ENCODE data around the gene NFKBIL1.
A peak's percentile ranks its signal among the peaks of the same experiment; 100 is the strongest.
"Not testable (repeated sequence)": the region's sequence is repeated elsewhere in the genome, so short reads cannot be mapped to it uniquely, and the experiment has no call there.

The NFKBIL1 gene, protein sequence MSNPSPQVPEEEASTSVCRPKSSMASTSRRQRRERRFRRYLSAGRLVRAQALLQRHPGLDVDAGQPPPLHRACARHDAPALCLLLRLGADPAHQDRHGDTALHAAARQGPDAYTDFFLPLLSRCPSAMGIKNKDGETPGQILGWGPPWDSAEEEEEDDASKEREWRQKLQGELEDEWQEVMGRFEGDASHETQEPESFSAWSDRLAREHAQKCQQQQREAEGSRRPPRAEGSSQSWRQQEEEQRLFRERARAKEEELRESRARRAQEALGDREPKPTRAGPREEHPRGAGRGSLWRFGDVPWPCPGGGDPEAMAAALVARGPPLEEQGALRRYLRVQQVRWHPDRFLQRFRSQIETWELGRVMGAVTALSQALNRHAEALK

DNA sequence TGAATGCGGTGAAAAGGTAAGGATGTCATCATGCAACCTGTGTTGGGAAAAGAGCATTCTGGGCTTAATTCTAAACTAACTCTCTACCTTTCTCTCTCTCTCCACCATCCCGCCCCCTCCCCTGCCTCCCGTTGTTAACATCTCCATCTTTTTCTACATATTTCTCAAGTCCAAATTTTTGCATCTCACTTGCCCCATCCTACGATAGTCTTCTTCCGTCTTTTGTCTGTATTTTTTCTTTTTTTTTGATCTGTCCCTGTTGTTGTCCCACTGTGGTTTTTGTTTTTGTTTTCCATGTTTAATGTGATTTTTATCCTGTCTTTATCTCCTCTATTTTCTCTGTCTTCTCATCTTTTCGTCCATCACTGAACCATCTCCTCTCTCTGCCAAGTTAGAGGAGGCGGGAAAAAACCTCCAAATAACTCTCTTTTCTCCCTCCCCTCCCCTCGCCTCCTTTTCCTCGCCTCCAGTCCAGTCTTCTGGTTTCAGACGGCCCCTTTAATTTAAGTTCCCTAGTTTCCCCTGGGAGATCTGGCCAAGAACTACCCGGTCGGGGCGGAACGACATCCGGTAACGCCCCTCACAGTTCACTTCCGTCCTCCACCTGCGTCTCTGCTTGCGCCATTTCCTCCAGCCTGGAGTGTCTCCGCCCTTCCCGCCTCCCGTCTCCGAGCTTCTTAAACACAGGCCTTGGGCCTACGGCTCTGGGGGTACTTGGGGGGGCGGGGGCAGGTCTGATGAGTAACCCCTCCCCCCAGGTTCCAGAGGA lies at the start of gene NFKBIL1:
Gene NFKBIL1 (plus strand): TSS at position 651 of the 769 bp plus-strand sequence. CDS start 87 bp downstream, at position 738.
- DNase-seq (ENCODE audit: low read depth): peak; percentile 94

DNA sequence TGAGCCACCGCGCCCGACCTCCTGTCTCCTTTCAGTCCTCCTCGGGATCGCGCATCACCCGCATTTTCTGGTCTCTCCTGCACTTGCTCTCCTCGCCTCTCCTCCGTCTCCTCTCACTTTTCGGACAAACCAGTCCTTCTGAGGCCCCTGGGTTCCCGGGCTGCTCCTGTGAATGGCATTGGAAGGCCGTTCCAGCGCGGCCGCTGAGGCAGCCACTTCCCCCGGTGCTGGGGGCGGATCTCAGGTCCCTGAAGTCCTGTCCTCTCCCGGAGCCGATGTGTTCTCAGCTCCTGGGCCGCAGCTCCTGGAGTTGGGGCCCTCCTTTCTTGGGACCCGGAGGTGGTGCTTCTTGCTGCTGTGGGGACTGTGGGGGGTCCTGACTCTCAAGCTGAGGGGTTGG lies 48.7 kb upstream of the NFKBIL1 start:
- no peak for DNase-seq (ENCODE audit: low read depth)

DNA sequence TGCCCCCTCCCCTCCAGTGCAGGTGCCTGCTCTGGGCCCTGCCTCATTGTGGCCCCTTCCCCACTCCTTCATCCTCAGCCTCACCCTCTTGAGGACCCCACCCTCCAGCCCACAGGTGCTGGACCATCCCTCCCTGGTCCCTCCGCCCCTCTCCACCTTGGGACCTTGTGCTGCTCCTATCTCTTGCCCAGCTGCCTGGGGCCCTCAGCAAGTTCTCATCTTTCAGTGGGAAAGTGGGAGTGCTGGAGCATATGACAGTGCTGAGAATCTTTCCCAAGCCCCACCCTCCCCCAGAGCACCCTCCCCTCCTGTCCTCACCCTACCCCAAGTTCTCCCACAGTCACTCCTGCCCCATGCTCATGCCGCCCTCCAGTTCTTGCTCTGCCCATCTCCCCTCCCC lies 47.8 kb upstream of the NFKBIL1 start:
- not testable (repeated sequence) for DNase-seq (ENCODE audit: low read depth)

GRCh38 chr6:31502586-31502985 lies 44.8 kb upstream of the NFKBIL1 start:
- no peak for DNase-seq (ENCODE audit: low read depth)

DNA sequence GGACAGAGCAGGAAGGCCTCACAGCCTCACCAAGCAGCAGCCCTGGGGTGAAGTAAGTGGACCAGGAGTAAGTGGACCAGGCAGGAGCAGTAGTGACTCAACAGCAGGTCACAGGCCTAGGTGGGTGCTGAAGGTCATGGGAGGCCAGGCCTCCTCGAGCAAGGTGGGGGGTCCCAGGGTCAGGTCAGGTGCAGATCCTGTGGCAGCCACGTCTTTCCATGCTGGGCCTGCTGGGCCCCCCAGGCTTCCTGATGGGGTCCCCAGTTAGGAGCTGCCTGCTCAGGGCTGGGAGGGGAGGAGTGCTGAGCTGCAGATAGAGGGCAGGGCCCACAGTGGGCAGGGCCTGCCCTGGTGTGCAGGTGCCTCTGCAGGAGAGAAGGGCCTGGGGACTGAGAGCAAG lies 38.4 kb upstream of the NFKBIL1 start:
- DNase-seq (ENCODE audit: low read depth): not testable (repeated sequence)

DNA sequence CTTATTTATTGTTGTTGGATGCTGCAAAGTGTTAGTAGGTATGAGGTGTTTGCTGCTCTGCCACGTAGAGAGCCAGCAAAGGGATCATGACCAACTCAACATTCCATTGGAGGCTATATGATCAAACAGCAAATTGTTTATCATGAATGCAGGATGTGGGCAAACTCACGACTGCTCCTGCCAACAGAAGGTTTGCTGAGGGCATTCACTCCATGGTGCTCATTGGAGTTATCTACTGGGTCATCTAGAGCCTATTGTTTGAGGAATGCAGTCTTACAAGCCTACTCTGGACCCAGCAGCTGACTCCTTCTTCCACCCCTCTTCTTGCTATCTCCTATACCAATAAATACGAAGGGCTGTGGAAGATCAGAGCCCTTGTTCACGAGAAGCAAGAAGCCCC lies 37.4 kb upstream of the NFKBIL1 start:
- DNase-seq (ENCODE audit: low read depth): no peak

GRCh38 chr6:31513456-31514165 lies 33.8 kb upstream of the NFKBIL1 start:
- DNase-seq (ENCODE audit: low read depth): no peak

DNA sequence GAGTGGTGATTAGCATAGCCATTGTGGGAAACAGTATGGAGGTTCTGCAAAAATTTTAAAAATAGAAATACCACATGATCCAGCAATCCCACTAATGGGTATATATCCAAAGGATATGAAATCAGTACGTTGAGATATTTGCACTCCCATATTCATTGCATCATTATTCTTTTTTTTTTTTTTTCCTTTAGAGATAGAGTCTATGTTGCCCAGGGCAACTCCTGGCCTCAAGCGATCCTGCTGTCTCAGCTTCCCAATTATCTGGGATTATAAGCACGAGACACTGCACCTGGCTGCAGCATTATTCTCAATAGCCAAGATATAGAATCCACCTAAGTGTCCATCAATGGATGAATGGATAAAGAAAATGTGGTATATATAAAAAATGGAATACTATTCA lies 25.6 kb upstream of the NFKBIL1 start:
- DNase-seq (ENCODE audit: low read depth): no peak

- no peak for DNase-seq (ENCODE audit: low read depth)
These were observed 21.9 kb upstream of the NFKBIL1 start for GRCh38 chr6:31525553-31525931.

DNA sequence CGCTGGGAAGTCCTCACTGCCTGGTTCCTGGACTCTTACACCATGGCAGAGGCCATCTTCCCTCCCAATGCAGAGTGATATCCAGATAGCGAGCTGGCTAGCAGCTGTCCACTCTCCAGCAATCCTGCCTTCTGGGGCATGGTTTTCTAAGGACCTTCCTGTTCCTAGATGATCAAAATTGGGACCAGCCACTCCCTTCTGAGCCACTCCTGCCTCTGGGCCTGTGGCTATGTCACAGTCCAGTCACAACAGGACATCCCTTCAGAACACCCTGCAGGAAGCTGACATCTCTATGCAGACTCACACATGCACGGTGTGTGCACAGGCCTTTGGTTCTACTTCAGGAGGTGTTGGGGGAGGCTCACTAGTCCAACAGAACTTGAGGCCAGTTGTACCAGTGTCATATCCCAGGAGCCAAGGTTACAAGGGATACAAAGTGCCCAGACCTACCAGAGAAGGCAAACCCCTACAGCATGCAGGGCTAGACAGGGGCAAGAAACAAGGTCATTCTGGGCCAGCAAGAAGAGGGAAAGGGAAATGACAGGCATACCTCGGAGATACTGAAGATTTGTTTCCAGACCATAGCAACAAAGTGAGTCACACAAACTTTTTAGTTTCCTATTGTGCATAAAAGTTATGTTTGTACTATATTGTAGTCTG lies 21.3 kb upstream of the NFKBIL1 start:
- DNase-seq (ENCODE audit: low read depth): no peak

DNA sequence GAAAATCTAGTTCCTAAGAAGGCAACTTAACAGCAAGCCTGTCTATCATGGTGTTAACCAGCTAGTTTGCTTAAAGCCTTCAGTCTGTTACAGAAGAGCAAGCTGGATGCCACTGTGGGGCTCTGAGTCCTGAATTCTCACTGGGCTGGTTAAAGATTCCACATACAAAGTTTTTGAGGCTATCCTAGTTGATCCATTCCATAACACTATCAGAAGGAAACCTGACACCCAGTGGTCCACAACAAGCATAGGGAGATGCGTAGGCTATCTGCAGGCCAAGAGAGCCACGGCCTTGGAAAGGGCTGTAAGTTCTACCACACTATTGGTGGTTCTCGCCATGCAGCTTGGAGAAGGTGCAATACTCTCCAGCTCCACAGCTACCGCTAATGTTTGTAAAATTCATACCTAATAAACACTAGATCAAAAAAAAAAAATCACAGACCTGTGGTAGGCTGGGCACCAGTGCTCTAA lies 19.1 kb upstream of the NFKBIL1 start:
- DNase-seq (ENCODE audit: low read depth): no peak

GRCh38 chr6:31528821-31529328 lies 18.5 kb upstream of the NFKBIL1 start, which contains the start of gene MCCD1:
Gene MCCD1 (plus strand): TSS chr6:31528962. CDS start chr6:31529015, 53 bp downstream.
- no peak for DNase-seq (ENCODE audit: low read depth)

DNA sequence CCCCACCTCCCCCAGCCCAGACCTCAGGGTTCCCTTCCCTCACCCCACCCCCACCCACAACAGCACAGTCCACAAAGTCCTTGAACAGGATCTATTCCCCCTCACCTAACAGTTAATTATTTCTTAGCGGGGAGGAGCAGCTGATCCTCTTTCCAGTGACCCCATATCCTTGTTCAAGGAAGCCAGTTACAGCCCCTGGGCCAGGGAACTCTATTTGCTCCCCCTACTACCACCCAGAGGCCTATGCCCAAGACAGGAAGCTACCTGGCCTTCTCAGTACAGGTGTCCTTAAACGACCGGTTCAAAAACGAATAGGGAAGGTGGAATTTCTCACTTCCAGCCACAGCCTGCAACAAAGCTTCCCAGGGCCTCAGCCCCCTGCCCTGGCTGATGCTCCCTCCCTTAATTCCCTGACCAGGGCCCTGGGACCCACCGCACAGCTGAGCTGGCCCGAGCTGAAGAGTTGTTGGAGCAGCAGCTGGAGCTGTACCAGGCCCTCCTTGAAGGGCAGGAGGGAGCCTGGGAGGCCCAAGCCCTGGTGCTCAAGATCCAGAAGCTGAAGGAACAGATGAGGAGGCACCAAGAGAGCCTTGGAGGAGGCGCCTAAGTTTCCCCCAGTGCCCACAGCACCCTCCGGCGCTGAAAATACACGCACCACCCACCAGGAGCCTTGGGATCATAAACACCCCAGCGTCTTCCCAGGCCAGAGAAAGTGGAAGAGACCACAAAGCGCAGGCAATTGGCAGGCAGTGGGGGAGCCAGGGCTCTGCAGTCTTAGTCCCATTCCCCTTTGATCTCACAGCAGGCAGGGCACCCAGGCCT lies 17.9 kb upstream of the NFKBIL1 start:
- no peak for DNase-seq (ENCODE audit: low read depth)

GRCh38 chr6:31530659-31531058 lies 16.7 kb upstream of the NFKBIL1 start:
- no peak for DNase-seq (ENCODE audit: low read depth)

DNA sequence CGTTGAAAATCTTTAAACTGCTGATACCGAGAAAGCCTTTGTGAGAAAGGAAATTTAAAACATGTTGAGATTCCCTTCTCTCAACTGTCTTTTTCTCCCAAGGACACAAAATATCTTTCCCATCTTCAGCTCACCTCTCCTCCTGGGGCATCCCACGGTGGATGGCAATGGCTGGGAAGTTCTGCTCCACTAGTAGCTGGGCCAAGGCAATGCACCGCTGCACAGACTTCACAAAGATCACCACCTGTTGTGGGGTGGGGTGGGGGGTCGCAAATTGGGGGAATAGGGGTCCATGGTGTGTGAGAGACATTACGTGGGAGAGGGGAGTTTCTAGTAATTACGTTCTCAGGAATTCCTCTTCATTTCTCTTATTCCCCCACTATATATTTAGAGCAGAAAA lies 16.2 kb upstream of the NFKBIL1 start:
- no peak for DNase-seq (ENCODE audit: low read depth)

DNA sequence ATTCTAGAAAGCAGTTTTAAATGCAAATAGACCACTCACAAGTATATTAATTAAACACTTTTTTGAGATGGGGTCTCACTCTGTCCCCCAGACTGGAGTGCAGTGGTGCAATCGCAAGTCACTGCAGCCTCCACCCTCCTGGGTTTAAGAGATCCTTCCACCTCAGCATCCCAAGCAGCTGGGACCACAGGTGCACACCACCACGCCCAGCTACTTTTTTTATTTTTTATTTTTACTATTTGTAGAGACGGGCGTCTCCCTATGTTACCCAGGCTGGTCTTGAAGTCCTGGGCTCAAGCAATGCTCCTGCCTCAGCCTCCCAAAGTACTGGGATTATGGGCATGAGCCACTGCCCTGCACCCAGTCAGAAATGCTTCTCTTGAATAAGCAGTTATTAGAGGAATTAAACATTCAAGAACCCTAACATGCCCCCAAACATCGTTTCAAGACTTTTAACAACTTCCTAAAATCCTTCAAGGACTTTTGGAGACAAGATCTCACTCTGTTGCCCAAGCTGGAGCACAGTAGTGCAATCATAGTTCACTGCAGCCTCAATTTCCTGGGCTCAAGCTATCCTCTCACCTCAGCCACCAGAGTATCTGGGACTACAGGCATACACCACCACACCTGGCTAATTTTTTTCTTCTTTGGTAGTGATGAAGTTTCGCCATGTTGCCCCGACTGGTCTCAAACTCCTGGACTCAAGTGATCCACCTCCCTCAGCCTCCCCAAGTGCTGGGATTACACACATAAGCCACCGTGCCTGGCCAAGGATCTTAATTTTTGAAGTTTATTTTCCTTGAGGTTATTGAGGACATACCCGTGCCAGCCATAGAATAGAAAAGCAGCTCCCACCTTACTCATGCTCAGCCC lies 15.4 kb upstream of the NFKBIL1 start:
- DNase-seq (ENCODE audit: low read depth): no peak

DNA sequence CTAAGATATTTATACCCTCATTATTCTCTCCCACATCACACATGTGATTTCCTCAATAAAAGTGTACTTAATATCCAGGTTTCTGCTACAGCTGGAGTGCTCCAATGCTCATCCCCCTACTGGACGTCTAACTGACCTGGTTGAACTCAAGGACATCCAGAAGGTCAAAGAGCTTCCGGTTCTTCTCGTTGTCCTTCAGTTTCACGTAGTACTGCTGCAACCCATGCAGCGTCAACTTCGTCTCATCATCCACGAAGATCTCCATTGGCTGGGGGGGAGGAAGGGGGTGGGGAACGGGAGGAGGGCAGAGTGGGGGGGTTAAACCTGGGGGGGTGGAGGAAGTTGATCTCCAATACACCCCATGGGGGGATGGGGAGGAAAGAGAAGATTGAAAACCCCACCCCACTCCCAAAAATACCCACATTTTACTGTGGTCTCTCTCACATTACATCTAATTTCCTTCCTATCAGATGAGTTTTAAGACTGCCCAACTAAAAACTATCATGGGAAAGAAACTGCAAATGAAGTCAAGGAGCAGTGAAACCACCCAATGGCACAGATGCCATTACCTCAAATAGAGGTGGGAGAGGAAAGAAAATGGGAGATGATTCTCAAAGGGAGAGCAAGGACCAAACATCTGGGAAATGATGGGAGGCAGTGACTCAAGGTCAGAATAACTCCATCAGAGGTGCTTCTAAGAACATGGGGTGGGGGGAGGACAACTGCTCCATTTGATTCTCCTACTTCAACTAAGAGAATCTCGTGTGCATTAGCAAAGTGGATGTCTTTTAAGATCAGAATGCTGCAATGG lies 14.6 kb upstream of the NFKBIL1 start:
- DNase-seq (ENCODE audit: low read depth): no peak

- no peak for DNase-seq (ENCODE audit: low read depth)
These were observed 14.0 kb upstream of the NFKBIL1 start for GRCh38 chr6:31533455-31533841.

- no peak for DNase-seq (ENCODE audit: low read depth)
These were observed 13.4 kb upstream of the NFKBIL1 start for GRCh38 chr6:31534011-31534410.
